GM13977 (cell line): ENCODE data around the gene MTA2.

Experiments used
- DNase-seq: peaks from one replicate; pipeline ENCODE4 v3.0.0; 2012; ENCODE audit warnings: low spot score
- in situ Hi-C: fragments of 300-500 bp; cut with MboI; formaldehyde crosslinking; loops from one replicate; pipeline ENCODE4 v1.12.0; 2022; ENCODE audit warnings: low sequenced_read_pairs, low pct_unique_long_range_greater_than_20kb, mixed read lengths, inconsistent platforms; ENCODE audit not compliant: unreplicated experiment
- TF ChIP-seq, protein P1 (sequence below): IDR thresholded peaks from 2 replicates; pipeline ENCODE4 v1.5.1; 2012; ENCODE audit warnings: mild to moderate bottlenecking, control low read depth; ENCODE audit not compliant: insufficient read depth; ENCODE audit errors: extremely low read depth, missing control alignments

The MTA2 gene

DNA sequence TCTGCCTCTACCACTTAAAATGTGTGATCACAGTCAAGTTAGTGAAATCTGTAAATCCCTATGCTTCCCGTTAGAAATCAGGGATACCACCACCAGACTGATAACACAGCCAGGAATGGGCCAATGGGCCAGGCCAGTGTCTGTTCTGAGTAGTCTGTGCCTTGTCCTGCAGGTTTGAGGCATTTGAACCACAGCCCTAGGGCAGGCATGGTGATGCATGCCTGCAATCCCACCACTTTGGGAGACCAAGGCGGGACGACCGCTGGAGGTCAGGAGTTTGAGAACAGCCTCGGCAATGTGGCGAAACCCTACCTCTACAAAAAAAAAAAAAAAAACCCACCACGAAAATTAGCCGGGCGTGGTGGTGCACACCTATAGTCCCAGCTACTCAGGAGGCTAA, 43.0 kb downstream of the MTA2 start:
- TF ChIP-seq, protein P1, sequence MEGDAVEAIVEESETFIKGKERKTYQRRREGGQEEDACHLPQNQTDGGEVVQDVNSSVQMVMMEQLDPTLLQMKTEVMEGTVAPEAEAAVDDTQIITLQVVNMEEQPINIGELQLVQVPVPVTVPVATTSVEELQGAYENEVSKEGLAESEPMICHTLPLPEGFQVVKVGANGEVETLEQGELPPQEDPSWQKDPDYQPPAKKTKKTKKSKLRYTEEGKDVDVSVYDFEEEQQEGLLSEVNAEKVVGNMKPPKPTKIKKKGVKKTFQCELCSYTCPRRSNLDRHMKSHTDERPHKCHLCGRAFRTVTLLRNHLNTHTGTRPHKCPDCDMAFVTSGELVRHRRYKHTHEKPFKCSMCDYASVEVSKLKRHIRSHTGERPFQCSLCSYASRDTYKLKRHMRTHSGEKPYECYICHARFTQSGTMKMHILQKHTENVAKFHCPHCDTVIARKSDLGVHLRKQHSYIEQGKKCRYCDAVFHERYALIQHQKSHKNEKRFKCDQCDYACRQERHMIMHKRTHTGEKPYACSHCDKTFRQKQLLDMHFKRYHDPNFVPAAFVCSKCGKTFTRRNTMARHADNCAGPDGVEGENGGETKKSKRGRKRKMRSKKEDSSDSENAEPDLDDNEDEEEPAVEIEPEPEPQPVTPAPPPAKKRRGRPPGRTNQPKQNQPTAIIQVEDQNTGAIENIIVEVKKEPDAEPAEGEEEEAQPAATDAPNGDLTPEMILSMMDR: no peak
- DNase-seq: no peak
- in situ Hi-C loops: no loop called here

DNA sequence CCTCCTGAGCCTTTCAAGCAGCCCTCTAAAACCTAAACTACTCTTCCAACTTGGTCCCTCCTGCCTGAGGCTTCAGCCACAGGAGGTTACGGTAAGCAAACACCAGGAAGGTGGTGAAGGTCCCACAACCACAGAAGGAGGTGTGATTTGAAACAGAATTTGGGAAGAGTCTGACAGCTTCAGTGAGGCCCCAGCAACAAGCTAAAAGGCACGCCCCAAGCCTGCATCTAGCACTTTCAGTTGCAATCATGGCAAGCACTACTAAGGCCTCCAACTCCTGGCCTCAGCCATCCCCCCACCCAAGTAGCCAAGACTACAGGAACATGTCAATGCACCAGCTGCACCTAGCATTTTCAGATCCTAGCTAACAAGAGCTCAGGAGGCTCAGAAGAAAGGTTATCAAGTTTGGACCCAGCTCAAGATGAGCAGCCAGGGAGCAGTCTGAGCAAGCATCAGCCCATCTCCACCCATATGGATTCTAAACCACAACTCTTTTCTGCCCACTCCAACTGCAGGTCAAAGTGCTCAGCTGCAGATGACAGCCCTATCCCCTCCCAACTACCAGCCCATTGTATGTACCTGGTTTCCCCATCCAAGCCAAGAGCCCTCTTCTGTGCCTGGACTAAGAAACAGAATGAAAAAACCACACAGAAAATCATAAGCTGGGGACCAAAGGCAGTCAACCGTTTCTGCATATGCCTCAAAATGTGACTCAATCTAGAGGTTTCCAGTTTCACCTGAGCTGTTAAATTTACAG, 44.6 kb downstream of the MTA2 start:
- TF ChIP-seq, protein P1: no peak
- in situ Hi-C loops: no loop called here
- no peak for DNase-seq

DNA sequence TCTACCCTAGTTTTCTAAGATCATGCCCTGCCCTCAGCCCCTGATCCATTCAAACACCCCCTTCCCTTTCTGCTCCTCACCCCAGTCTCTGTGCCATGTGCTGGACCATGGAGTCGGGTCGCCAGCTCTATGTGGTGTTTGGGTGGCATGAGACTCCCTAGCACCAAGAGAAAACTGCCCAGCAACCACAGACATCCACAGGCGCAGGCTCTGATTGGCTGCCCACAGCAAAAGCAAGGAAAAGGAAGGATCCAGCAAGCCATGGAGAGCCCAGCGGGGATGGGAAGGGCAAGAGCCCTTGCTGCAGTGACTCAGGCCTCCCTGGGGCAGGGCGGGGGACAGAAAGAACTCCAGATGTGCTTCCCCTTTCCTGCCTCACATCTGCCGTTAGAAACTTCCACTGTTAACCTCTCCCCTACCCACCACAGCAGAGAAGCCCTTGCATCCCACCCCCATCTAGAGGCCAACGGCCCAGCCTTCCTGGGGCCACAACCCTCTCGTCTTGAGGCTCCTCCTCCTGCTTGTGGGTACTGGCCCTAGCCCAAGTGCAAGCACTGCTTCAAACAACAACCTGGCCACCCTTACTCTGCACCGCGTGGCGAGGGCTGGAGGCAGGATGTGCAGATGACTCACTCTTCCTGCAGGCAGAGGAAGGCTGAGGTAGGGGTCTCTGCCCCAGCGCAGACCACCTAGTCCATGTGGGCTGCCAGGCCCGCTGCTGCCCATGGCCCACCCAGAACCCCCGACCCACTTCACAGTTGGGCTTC, 45.4 kb downstream of the MTA2 start:
- in situ Hi-C loops: no loop called here
- DNase-seq: peak; percentile 65
- TF ChIP-seq, protein P1: no peak

DNA sequence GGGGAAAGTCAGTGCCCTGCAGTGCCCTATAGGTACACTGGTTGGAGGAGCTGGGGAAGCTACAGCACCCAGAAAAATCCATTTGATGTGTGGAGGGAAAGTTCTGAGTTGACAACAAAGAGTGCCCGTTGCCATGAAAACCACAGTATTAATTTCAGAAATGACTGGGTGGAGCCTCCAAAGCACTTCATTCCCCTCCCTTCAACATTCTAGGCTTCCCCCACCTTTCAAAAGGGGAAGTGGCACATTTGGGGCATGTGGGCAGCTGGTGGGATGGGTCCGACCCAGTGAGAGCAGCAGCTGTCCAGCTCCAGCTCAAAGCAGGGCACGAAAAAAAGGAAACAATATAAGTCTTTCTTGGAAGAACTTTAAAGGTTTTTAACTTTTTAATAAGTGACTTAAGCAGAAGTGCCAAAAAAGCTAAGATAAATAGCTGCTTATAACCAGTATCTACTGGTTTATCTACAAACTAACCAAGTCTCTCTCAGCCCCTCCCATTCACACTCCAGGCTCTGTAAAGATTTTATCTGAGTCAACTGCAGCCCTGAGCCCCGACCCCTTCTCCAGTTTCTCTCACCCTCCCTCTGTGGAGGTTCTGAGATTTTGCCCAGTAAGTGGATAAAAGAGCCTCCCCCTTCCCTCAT, 46.1 kb downstream of the MTA2 start:
- TF ChIP-seq, protein P1: no peak
- DNase-seq: peak; percentile 73
- in situ Hi-C loops: no loop called here

DNA sequence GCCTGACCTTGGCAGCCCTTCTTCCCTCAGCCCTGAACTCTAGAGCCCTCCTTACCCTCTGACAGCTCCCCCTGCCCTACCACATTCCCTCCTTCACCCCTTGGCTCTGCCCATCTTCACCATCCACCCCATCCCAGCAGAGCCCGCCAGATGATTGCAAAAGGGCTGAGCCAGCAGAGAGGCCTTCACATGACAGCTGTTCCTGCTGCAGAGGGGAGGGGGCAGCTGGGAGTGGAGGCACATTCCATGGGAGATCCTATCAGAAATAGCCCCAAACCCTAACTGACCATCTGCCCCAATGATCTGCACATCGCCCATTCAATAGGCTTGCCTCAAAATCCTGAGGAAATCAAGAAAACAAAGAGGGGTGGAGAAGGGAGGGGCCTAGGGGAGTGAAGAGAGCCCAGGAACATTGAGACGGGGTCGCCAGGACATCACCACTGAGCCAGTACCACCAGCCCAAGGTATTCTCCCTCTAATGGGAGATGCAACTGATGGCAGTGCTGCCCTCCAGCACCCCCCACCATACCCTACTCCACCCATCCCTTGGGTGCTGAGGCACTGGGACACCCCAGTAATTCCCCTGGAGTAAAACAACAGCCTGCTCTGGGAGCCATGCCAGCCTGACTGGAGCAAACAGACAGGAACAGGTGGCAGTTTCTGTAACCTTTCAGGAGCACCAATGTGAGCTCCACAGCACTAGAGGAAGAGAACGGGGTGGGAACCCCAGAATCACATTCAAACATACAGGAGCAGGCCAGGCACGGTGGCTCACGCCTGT, 47.1 kb downstream of the MTA2 start:
- TF ChIP-seq, protein P1: no peak
- in situ Hi-C loops: no loop called here
- no peak for DNase-seq

DNA sequence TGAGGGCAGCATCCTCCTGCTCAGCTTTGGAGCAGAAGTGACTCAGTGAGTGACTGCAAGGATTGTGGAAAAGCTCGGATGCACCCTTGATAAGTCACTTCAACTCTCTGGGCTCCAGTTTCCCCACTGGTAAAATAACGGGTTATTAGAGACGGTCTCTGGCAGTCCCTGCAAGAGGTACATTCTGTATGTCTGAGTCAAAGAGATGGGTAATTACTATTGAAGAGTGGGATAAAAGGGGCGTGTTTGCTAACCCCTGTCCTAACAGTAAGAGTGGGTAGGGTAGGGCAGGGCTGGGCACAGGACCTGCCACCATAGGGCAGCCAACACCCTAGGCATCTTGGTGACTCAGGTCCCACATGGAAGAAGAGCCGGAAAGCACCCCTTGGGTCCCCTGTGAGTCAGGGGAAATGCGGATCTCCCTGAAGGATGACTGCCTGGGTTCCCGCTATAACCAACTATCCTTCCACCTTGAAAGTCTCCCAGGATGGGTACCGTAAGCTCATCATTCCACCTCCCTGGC, 47.8 kb downstream of the MTA2 start:
- TF ChIP-seq, protein P1: no peak
- in situ Hi-C loops: no loop called here
- no peak for DNase-seq
